Stimulated activated CD4-positive, alpha-beta T cell treated with anti-CD3 and anti-CD28 coated beads, Interleukin-2, amount 100 ng/mL, for 48 hours (primary cell): ENCODE data around the gene RNF220.

ENCODE experiments used
- DNase-seq, 2 donors: peaks; one replicate each; pipeline ENCODE4 v3.0.0-alpha.2; 2020

Gene RNF220

GRCh38 chr1:44407430-44408211 lies 2.6 kb downstream of the RNF220 start:
- no peak for DNase-seq

GRCh38 chr1:44408212-44408582 lies 3.1 kb downstream of the RNF220 start:
- DNase-seq, result no peak

- no peak for DNase-seq
Observed at GRCh38 chr1:44408632-44409602, 3.9 kb downstream of the RNF220 start.

GRCh38 chr1:44409757-44410156 lies 4.7 kb downstream of the RNF220 start:
- DNase-seq, result no peak

GRCh38 chr1:44411861-44412260 lies 6.8 kb downstream of the RNF220 start:
- DNase-seq, result no peak

GRCh38 chr1:44412601-44413000 lies 7.5 kb downstream of the RNF220 start:
- no peak for DNase-seq

GRCh38 chr1:44413740-44414139 lies 8.7 kb downstream of the RNF220 start:
- no peak for DNase-seq

- no peak for DNase-seq
Observed at GRCh38 chr1:44415013-44415412, 10.0 kb downstream of the RNF220 start.

- DNase-seq, result no peak
Observed at GRCh38 chr1:44416408-44416807, 11.4 kb downstream of the RNF220 start.

- no peak for DNase-seq
Observed at GRCh38 chr1:44417351-44418021, 12.4 kb downstream of the RNF220 start.

- DNase-seq, result no peak
Observed at GRCh38 chr1:44418022-44418673, 13.1 kb downstream of the RNF220 start.

GRCh38 chr1:44419901-44420300 lies 14.8 kb downstream of the RNF220 start:
- no peak for DNase-seq

- DNase-seq, result no peak
Observed at GRCh38 chr1:44420535-44420934, 15.5 kb downstream of the RNF220 start.

GRCh38 chr1:44421446-44421884 lies 16.4 kb downstream of the RNF220 start:
- no peak for DNase-seq

GRCh38 chr1:44422161-44422560 lies 17.1 kb downstream of the RNF220 start:
- no peak for DNase-seq

GRCh38 chr1:44423591-44424537 lies 18.8 kb downstream of the RNF220 start:
- DNase-seq, result no peak

- no peak for DNase-seq
Observed at GRCh38 chr1:44424747-44425146, 19.7 kb downstream of the RNF220 start.

GRCh38 chr1:44425341-44426082 lies 20.5 kb downstream of the RNF220 start:
- DNase-seq, result no peak

GRCh38 chr1:44431861-44432260 lies 26.8 kb downstream of the RNF220 start:
- no peak for DNase-seq

GRCh38 chr1:44433209-44433608 lies 28.2 kb downstream of the RNF220 start:
- DNase-seq, result no peak
